Left lung (tissue), 10 donors: ENCODE results near the gene REEP6. TPM values are rescaled to one million over a fixed set of nuclear protein-coding genes. Genes with fewer than 3 reads are reported as not detected.

ENCODE experiments used
- ATAC-seq: fragments of 200-7000 bp; cut with Tn5 transposase; one replicate; pipeline ENCODE4 v1.9.1; 2020; ENCODE audit warnings: moderate library complexity
- DNase-seq, 4 donors: peaks; one replicate each; pipeline ENCODE4 v3.0.0-alpha.2; 2013 to 2020
- H3K27ac ChIP-seq, 2 donors: fragments of 200-600 bp; sonication (generic) in 1 of 2; one replicate each; pipeline versions ENCODE4 v1.5.0 to v1.8.0; 2020 to 2021
- H3K27me3 ChIP-seq, 2 donors: fragments of 200-600 bp; sonication (generic) in 1 of 2; one replicate each; pipeline versions ENCODE4 v1.5.0 to v1.8.0; 2020 to 2021
- H3K36me3 ChIP-seq, 2 donors: fragments of 200-600 bp; sonication (generic) in 1 of 2; one replicate each; pipeline versions ENCODE4 v1.5.0 to v1.8.0; 2020 to 2021
- H3K4me1 ChIP-seq, 2 donors: fragments of 200-600 bp; one replicate each; pipeline ENCODE4 v1.8.0; 2021
- H3K4me3 ChIP-seq, 2 donors: fragments of 200-600 bp; sonication (generic) in 1 of 2; one replicate each; pipeline versions ENCODE4 v1.5.0 to v1.8.0; 2020 to 2021; ENCODE audit warnings: mild to moderate bottlenecking in 1 of 2
- H3K9me3 ChIP-seq, 2 donors: fragments of 200-600 bp; sonication (generic) in 1 of 2; one replicate each; pipeline versions ENCODE4 v1.5.0 to v1.8.0; 2020 to 2021
- CTCF ChIP-seq, 2 donors: fragments of 200-600 bp; sonication (generic) in 1 of 2; IDR thresholded peaks; one replicate each; pipeline versions ENCODE4 v1.5.0 to v1.8.0; 2021; ENCODE audit warnings: antibody characterized with exemption in 2 of 2
- intact Hi-C, 2 donors: fragments of 100-400 bp; cut with DNase I; formaldehyde crosslinking; loops; one replicate each; pipeline versions ENCODE4 v1.11.2 to v1.14.2; 2022
- polyA plus RNA-seq, 6 donors: library from polyadenylated mRNA; unstranded; fragments of 120-200 nt; gene quantifications; one replicate each; pipeline ENCODE4 v1.2.1, GENCODE V29; 2013; ENCODE audit not compliant: insufficient read length in 6 of 6
- total RNA-seq, 2 donors: library from RNA; stranded (reverse); fragmentation: NEBNext Ultra II Directional; extraction: Animal tissue kit (Norgen Biotek cat#: 25700); gene quantifications; one replicate each; pipeline ENCODE4 v1.2.1, GENCODE V29; 2021
- donor health status: DM: no; HTN: yes; CAD: no.
- donor health status: DM: no; HTN: no; CAD: no.

The REEP6 gene
- total and polyA plus RNA-seq, 8 donors: 1.6 to 5.9 (median 3.7) TPM

GRCh38 chr19:1507192-1507660 is 16.2 kb downstream of the REEP6 start:
- Histone ChIP-seq H3K27ac (peak overlapping the region in 1 of 2 donors; percentile 57), H3K4me1 (peaks cover 0 to 10% of the 10 kb centered on the region in 2 donors), H3K27me3 (peaks cover 29 to 76% of the 10 kb centered on the region in 2 donors), H3K4me3 (no peak overlapping the region), H3K36me3 (no peaks in the 10 kb centered on the region), H3K9me3 (no peaks in the 10 kb centered on the region)
- ATAC-seq (no peak), DNase-seq (no peak)
- no peak for TF ChIP-seq CTCF (IDR thresholded peaks at IDR 0.05)
- intact Hi-C loops: no loop called here

- Histone ChIP-seq H3K4me3 (peak overlapping the region; percentile 28 to 42), H3K36me3 (no peaks in the 10 kb centered on the region), H3K27ac (peak overlapping the region; percentile 57 to 59), H3K4me1 (peaks cover 0 to 16% of the 10 kb centered on the region in 2 donors), H3K9me3 (no peaks in the 10 kb centered on the region), H3K27me3 (peaks cover 28 to 76% of the 10 kb centered on the region in 2 donors)
- peak; percentile 94 for ATAC-seq
- intact Hi-C loops: no loop called here
- no peak for TF ChIP-seq CTCF (IDR thresholded peaks at IDR 0.05)
- DNase-seq: peak; percentile 88 to 94 (median 88)
Measured at GRCh38 chr19:1507763-1508506, 17.0 kb downstream of the REEP6 start.

- Histone ChIP-seq H3K27ac (no peak overlapping the region), H3K27me3 (peaks cover 22 to 76% of the 10 kb centered on the region in 2 donors), H3K4me3 (peak overlapping the region; percentile 28 to 42), H3K9me3 (no peaks in the 10 kb centered on the region), H3K36me3 (no peaks in the 10 kb centered on the region), H3K4me1 (peaks cover 4 to 19% of the 10 kb centered on the region in 2 donors)
- intact Hi-C loops: no loop called here
- no peak for TF ChIP-seq CTCF (IDR thresholded peaks at IDR 0.05)
- DNase-seq (no peak), ATAC-seq (no peak)
Measured at GRCh38 chr19:1508507-1508856, 17.5 kb downstream of the REEP6 start.

- TF ChIP-seq CTCF (IDR thresholded peaks at IDR 0.05): no peak
- intact Hi-C loops: no loop called here
- no peak overlapping the region for H3K27ac ChIP-seq
- H3K36me3 ChIP-seq: no peaks in the 10 kb centered on the region
- DNase-seq (no peak), ATAC-seq (no peak)
- no peaks in the 10 kb centered on the region for H3K9me3 ChIP-seq
- H3K4me3 ChIP-seq: no peak overlapping the region
- peaks cover 7 to 22% of the 10 kb centered on the region in 2 donors for H3K4me1 ChIP-seq
- peaks cover 13 to 76% of the 10 kb centered on the region in 2 donors for H3K27me3 ChIP-seq
Measured at GRCh38 chr19:1509602-1510441, 18.8 kb downstream of the REEP6 start.

- TF ChIP-seq CTCF (IDR thresholded peaks at IDR 0.05): no peak
- Histone ChIP-seq H3K4me1 (peaks cover 7 to 22% of the 10 kb centered on the region in 2 donors), H3K9me3 (no peaks in the 10 kb centered on the region), H3K4me3 (no peak overlapping the region), H3K36me3 (no peaks in the 10 kb centered on the region), H3K27ac (no peak overlapping the region), H3K27me3 (peaks cover 13 to 76% of the 10 kb centered on the region in 2 donors)
- intact Hi-C loops: no loop called here
- DNase-seq (peak in 1 of 4 donors; percentile 64), ATAC-seq (no peak)
Measured at GRCh38 chr19:1510442-1510806, 19.4 kb downstream of the REEP6 start.
